ENCODE data around the gene SRCAP. TPM values are rescaled to one million over a fixed set of nuclear protein-coding genes. Genes with fewer than 3 reads are reported as not detected.
A peak's percentile ranks its signal among the peaks of the same experiment; 100 is the strongest.

The SRCAP gene
- total RNA-seq, result 10 to 100 TPM; 48.4 to 54.0 TPM

DNA sequence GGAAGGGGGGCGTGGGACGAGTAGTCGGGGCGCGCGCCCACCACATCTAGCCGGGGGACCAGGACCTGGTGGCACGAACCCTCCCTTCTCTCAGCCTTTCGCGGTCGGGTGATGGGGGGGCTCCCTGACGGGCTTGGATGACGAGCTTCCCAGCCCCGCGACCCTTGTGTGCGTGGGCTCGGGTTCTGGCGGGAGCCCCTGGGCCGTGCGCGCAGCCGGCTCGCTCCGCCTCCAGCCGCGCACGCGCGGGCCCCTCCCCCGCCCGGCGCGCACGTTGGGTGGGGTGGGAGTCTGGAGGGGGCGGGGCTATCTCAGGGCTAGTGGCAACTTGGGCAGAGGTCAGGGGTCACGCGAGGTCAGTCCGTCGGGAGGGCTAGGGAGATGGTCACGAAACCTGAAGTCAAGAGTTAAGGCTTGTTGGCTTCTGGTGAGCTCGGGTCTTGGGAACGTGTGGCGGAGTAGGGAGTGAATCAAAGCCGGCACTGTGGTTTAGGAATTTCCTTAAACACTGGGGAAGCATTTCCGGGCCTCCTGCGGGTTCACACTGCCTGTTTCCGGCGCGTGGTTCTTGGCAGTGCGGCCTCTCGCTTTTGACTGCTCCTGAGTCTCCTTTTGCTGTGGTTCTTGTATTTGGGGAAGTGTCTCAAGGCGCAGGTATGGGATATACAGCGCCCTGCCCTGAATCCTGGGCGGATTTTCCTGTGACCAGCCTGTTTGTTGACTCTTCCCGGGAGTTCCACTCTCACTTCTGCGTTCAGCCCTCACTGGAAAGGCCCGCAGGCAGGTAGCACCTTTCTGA, at the start of gene SRCAP:
Gene SRCAP (plus strand): TSS at position 356 of the 799 bp plus-strand sequence. CDS start 1,654 bp downstream, outside the sequence.
- peaks cover 27% of the 10 kb centered on the region for H3K36me3 Mint-ChIP-seq
- peak; percentile 92 for DNase-seq
- ChIA-PET CTCF (interaction anchor here (0.6 kb wide), 1 partner anchor 249 kb away, joined by 3 read pairs; no protein-coding TSS in a partner anchor), POLR2A (interaction anchor here (0.8 to 0.9 kb wide), 2 partner anchors 12 to 40 kb away, joined by 3 to 6 read pairs; no protein-coding TSS in a partner anchor)
- H3K27me3 Mint-ChIP-seq, result no peaks in the 10 kb centered on the region
- H3K9me3 Mint-ChIP-seq, result no peaks in the 10 kb centered on the region
- H3K27ac Mint-ChIP-seq, result peak within 1 kb of the TSS; percentile 99
- H3K4me3 Mint-ChIP-seq, result peak within 1 kb of the TSS; percentile 96
- intact Hi-C loops (cut with micrococcal nuclease), result loop anchor here (1.0 to 5.0 kb wide), 7 partner anchors 16 to 892 kb away; partner anchors contain the start of genes DCTPP1, FBRS, MAZ and PHKG2
- peaks cover 23% of the 10 kb centered on the region for H3K4me1 Mint-ChIP-seq (ENCODE audit: low read depth)

DNA sequence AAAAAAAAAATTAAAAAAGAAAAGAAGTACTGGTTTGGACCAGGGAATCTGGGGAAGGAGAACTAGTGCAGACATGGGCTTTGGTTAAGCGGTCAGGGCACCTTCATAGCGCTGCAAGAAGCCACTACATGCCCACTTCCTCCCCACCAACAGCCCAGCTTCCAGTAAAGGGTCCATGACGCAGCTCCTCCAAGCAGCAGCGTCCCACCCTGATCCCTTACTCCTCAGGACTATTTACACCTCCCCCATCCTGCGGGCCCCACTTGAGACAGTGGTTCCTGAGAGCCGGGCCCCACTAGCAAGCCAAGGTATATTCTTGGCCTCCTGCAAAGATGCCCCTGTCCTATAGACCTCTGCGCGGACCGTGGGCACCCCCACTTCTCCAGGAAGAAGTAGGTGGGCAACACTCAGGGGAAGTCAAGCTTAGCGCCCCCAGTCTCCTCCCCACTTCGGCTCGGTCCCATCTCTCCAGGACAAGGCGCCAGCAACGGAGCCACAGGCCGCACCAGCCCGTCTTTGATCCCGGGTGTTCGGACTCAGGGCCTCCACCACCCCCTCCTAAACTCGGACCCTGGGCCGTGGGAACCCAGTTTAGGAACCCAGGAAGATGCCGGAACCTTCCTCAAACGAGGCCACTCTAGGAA, 49.1 kb upstream of the SRCAP start:
- H3K27me3 Mint-ChIP-seq, result no peaks in the 10 kb centered on the region
- DNase-seq, result peak; percentile 42
- no peaks in the 10 kb centered on the region for H3K9me3 Mint-ChIP-seq
- H3K4me3 Mint-ChIP-seq, result peak overlapping the region; percentile 92
- peaks cover 21% of the 10 kb centered on the region for H3K4me1 Mint-ChIP-seq (ENCODE audit: low read depth)
- intact Hi-C loops (cut with micrococcal nuclease), result loop anchor here (1.0 to 10.0 kb wide), 11 partner anchors 8 to 845 kb away; partner anchors contain the start of genes ALDOA, FBRS, FBXL19 and SRCAP
- H3K36me3 Mint-ChIP-seq, result peaks cover 17% of the 10 kb centered on the region
- POLR2A ChIA-PET, result interaction anchor here (0.8 to 2.5 kb wide), 11 partner anchors 10 to 279 kb away, joined by 3 to 17 read pairs (median 5); partner anchors contain the start of genes ZNF688, ZNF747, ZNF764 and ZNF771
- H3K27ac Mint-ChIP-seq, result peak overlapping the region; percentile 96
- CTCF ChIA-PET, result interaction anchor here (0.8 to 3.0 kb wide), 19 partner anchors 9 to 558 kb away, joined by 3 to 29 read pairs (median 6); partner anchors contain the start of genes DCTPP1, FBRS, TBX6 and ZNF689

DNA sequence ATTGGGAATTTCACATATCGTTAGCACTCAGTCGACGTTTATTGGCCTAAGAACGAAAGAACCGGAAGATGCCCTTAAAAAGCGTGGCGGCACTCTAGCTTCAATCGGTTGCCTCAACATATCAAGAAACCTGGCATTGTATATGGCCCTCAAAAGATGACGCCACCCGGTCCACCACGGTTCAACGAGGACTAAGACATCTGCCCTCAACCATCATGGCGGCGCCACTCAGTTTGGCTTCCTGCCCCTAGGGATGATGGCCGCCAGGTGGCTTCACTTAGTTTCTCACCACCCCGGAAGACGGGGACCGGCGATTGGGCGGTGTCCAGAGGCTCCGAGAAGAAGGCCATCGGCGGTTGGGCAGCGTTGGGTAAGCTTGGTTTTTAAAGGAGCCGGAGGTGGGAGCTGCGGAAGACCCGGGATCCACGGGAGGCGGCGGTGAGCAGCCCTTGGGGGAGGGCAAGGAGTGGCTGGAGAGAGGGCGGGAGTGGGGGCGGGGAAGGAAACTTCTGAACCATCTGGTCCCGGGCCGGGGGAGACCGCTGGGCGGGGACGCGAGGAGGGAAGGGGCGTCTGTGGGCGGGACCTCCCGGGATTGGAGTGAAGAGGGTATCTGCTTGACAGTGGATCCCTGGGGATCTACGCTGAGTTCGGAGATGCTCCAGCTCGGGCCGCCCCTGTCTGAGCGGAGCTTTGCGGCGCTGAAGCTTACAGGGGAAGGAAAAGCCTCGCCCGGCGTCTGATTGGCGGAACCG, 48.4 kb upstream of the SRCAP start, which contains the start of gene PRR14:
Gene PRR14 (plus strand): TSS at position 592 of the 755 bp plus-strand sequence. CDS start 686 bp downstream, outside the sequence.
- CTCF ChIA-PET, result interaction anchor here (0.5 to 3.0 kb wide), 23 partner anchors 8 to 559 kb away, joined by 3 to 29 read pairs (median 5); partner anchors contain the start of genes DCTPP1, FBRS, TBX6 and ZNF689
- Mint-ChIP-seq H3K9me3 (no peaks in the 10 kb centered on the region), H3K4me3 (peak within 1 kb of the TSS; percentile 92), H3K4me1 (ENCODE audit: low read depth) (peaks cover 21% of the 10 kb centered on the region), H3K27ac (peak within 1 kb of the TSS; percentile 96), H3K36me3 (peaks cover 23% of the 10 kb centered on the region), H3K27me3 (no peaks in the 10 kb centered on the region)
- POLR2A ChIA-PET, result interaction anchor here (0.8 to 2.5 kb wide), 13 partner anchors 9 to 280 kb away, joined by 3 to 17 read pairs (median 5); partner anchors contain the start of genes ZNF688, ZNF689, ZNF747 and ZNF764
- intact Hi-C loops (cut with micrococcal nuclease), result loop anchor here (1.0 to 10.0 kb wide), 11 partner anchors 8 to 846 kb away; partner anchors contain the start of genes ALDOA, FBRS, FBXL19 and SRCAP
- DNase-seq, result peak; percentile 100

DNA sequence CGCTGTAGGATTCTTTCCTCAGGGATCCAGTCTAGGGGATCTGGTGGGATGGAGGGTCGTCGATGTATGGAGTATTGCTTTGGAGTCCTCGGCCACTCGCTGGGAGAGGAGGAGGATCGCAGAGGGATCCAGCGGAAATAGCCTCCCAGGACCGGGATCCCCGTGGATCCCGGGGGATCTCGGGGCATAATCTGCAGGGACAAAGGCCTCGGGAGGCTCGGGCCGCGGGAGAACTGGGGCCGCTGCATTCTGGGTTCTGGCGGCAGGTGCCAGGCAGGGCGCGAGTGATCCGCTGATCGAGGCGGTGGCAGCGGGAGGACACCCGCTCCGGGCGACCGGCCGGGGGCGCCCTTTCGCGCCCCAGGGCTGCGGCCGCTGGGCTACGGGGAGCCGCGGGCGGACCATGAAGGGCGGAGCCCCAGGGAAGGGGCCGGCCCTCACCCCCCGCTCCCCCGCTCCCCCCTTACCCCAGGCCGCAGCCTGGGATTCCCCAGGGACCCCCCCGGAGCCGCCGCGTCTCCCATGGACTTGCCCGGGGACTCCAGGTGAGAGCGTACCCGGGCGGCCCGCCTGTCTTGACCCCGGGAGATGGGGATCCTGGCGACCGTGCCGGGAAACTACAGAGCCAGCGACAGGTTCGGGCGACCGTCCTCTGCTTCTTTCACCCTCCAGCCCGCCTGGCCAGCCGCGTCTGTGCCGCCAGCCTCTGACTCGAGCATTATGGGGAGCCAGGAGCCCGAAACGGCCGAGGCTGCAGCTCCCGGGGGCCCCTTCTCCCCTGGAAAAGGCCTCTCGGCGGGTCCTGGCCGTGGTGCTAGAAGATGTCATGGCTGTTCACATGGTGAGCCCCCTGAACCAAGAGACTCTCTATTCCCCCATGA, 47.6 kb upstream of the SRCAP start:
- intact Hi-C loops (cut with micrococcal nuclease), result loop anchor here (2.0 to 10.0 kb wide), 6 partner anchors 47 to 847 kb away; partner anchors contain the start of genes ALDOA, FBXL19, SRCAP and ZNF768
- ChIA-PET POLR2A (interaction anchor here (1.0 to 2.5 kb wide), 9 partner anchors 8 to 280 kb away, joined by 3 to 17 read pairs (median 5); partner anchors contain the start of genes ZNF688, ZNF689 and ZNF747), CTCF (interaction anchor here (0.6 to 3.0 kb wide), 20 partner anchors 8 to 560 kb away, joined by 3 to 29 read pairs (median 6); partner anchors contain the start of genes DCTPP1, FBRS, TBX6 and ZNF689)
- peaks cover 28% of the 10 kb centered on the region for H3K36me3 Mint-ChIP-seq
- H3K27me3 Mint-ChIP-seq, result no peaks in the 10 kb centered on the region
- peak overlapping the region; percentile 92 for H3K4me3 Mint-ChIP-seq
- H3K9me3 Mint-ChIP-seq, result no peaks in the 10 kb centered on the region
- peak; percentile 89 for DNase-seq
- H3K4me1 Mint-ChIP-seq (ENCODE audit: low read depth), result peaks cover 23% of the 10 kb centered on the region
- peak overlapping the region; percentile 96 for H3K27ac Mint-ChIP-seq

DNA sequence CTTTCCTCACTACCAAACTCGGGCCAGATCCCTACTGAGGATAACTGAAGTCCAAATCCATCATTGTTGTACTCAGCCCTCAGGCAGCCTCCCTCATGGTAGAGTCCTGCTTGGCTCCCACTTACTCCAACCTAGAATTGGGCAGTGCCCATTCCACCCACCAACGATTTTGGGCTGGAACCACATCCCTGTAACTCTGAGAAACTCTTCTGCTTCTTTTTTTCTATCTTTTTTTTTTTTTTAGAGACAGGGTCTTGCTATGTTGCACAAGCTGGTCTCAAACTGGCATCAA, 47.0 kb upstream of the SRCAP start:
- H3K36me3 Mint-ChIP-seq, result peaks cover 30% of the 10 kb centered on the region
- no peaks in the 10 kb centered on the region for H3K9me3 Mint-ChIP-seq
- intact Hi-C loops (cut with micrococcal nuclease), result loop anchor here (10.0 kb wide), 2 partner anchors 223 to 587 kb away; partner anchors contain the start of gene ALDOA
- ChIA-PET POLR2A (no interaction called here), CTCF (interaction anchor here (3.0 kb wide), 1 partner anchor 42 kb away, joined by 23 read pairs; no protein-coding TSS in a partner anchor)
- H3K4me3 Mint-ChIP-seq, result peak overlapping the region; percentile 88
- peak overlapping the region; percentile 88 for H3K27ac Mint-ChIP-seq
- peaks cover 28% of the 10 kb centered on the region for H3K4me1 Mint-ChIP-seq (ENCODE audit: low read depth)
- H3K27me3 Mint-ChIP-seq, result no peaks in the 10 kb centered on the region
- DNase-seq, result no peak

DNA sequence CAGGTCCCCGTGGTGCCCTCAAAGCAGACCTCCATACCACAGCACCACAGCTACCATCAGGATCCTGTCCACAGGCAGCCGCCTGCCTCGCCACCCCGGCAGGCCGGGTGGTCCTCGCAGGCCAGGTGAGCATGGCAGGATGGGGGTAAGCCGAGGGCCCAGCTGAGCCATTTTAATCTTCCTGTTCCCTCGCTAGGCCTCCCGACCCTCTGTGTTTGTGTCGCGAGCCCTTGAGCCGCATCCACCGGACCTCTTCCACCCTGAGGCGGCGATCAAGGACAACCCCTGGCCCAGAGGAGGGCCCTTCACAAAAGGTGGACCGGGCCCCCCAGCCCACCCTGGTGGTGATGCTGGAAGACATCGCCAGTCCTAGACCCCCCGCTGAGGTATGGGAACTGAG, 46.3 kb upstream of the SRCAP start:
- Mint-ChIP-seq H3K36me3 (peaks cover 30% of the 10 kb centered on the region), H3K9me3 (no peaks in the 10 kb centered on the region), H3K27ac (peak overlapping the region; percentile 88), H3K4me3 (peak overlapping the region; percentile 88), H3K4me1 (ENCODE audit: low read depth) (peaks cover 36% of the 10 kb centered on the region), H3K27me3 (no peaks in the 10 kb centered on the region)
- no peak for DNase-seq
- POLR2A ChIA-PET, result no interaction called here
- intact Hi-C loops (cut with micrococcal nuclease), result loop anchor here (10.0 kb wide), 2 partner anchors 222 to 588 kb away; partner anchors contain the start of gene ALDOA
- CTCF ChIA-PET, result interaction anchor here (3.0 kb wide), 1 partner anchor 41 kb away, joined by 23 read pairs; no protein-coding TSS in a partner anchor

DNA sequence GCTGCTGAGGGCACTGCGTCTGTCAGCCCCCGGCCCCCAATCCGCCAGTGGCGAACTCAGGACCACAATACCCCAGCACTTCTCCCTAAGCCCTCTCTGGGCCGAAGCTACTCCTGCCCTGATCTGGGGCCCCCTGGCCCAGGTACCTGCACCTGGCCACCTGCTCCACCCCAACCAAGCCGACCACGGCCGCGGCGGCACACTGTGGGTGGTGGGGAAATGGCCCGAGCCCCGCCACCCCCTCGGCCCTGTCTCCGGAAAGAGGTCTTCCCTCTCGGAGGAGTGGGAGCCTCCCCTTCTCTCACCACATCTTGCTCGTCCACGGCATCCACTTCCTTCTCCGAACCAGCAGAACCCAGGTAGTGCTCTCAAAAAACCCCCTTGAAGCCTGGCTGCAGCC, 44.1 kb upstream of the SRCAP start:
- CTCF ChIA-PET, result no interaction called here
- POLR2A ChIA-PET, result no interaction called here
- peaks cover 30% of the 10 kb centered on the region for H3K36me3 Mint-ChIP-seq
- intact Hi-C loops (cut with micrococcal nuclease), result loop anchor here (5.0 to 10.0 kb wide), 5 partner anchors 92 to 802 kb away; partner anchors contain the start of genes ALDOA, ARMC5, CFAP119 and PHKG2
- no peak overlapping the region for H3K27ac Mint-ChIP-seq
- no peak for DNase-seq
- H3K4me1 Mint-ChIP-seq (ENCODE audit: low read depth), result peaks cover 34% of the 10 kb centered on the region
- H3K27me3 Mint-ChIP-seq, result no peaks in the 10 kb centered on the region
- H3K9me3 Mint-ChIP-seq, result no peaks in the 10 kb centered on the region
- H3K4me3 Mint-ChIP-seq, result no peak overlapping the region

DNA sequence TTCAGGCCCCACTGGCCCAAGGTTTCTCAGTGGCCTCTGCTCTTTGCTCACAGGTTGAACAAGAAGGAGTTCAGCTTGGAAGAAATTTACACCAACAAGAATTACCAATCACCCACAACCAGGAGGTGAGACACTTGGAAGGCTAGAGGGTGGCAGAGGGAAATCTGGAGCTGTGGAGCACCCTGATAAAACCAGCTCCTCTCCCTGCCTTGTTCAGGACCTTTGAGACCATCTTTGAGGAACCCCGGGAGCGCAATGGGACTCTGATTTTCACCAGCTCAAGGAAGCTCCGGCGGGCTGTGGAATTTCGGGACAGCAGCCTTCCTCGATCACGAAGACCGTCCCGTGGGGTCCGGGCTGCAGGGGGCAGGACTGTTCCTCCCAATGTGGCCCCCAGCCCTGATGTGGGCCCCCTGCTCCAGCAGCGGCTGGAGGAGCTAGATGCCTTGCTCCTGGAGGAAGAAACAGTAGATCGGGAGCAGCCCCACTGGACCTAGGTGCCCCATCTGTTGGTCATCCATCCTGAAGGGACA, 43.1 kb upstream of the SRCAP start:
- intact Hi-C loops (cut with micrococcal nuclease), result loop anchor here (5.0 to 10.0 kb wide), 5 partner anchors 91 to 801 kb away; partner anchors contain the start of genes ALDOA, ARMC5, CFAP119 and PHKG2

DNA sequence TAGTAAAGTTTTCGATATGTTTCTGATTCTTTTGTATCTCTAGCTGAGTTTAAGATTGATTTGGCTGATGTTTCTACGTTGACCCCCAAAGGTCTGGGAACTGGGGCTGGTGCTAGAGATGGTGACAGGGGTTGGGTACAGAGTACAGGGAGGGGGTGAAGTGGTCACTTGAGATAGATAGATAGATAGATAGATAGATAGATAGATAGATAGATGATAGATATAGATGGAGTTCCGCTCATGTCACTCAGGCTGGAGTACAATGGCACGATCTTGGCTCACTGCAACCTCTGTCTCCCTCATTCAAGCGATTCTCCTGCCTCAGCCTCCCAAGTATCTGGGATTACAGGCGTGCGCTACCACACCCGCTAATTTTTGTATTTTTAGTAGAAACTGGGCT, 42.6 kb upstream of the SRCAP start:
- DNase-seq, result no peak
- Mint-ChIP-seq H3K27ac (peak overlapping the region; percentile 14), H3K27me3 (no peaks in the 10 kb centered on the region), H3K4me1 (ENCODE audit: low read depth) (peaks cover 36% of the 10 kb centered on the region), H3K4me3 (no peak overlapping the region), H3K36me3 (peaks cover 40% of the 10 kb centered on the region), H3K9me3 (no peaks in the 10 kb centered on the region)
- ChIA-PET CTCF (interaction anchor here (1.2 to 2.5 kb wide), 2 partner anchors 28 to 37 kb away, joined by 8 to 13 read pairs; no protein-coding TSS in a partner anchor), POLR2A (no interaction called here)
- intact Hi-C loops (cut with micrococcal nuclease), result loop anchor here (5.0 to 10.0 kb wide), 5 partner anchors 91 to 801 kb away; partner anchors contain the start of genes ALDOA, ARMC5, CFAP119 and PHKG2

More for the DNA sequence above, 43.1 kb upstream of the SRCAP start:
- H3K27me3 Mint-ChIP-seq, result no peaks in the 10 kb centered on the region
- CTCF ChIA-PET, result interaction anchor here (2.5 kb wide), 1 partner anchor 38 kb away, joined by 13 read pairs; no protein-coding TSS in a partner anchor
- no peaks in the 10 kb centered on the region for H3K9me3 Mint-ChIP-seq
- H3K27ac Mint-ChIP-seq, result no peak overlapping the region
- POLR2A ChIA-PET, result no interaction called here
- H3K36me3 Mint-ChIP-seq, result peaks cover 36% of the 10 kb centered on the region
- no peak overlapping the region for H3K4me3 Mint-ChIP-seq
- no peak for DNase-seq
- peaks cover 33% of the 10 kb centered on the region for H3K4me1 Mint-ChIP-seq (ENCODE audit: low read depth)
